HUES6 (cell line): ENCODE data around the gene MACO1.
A peak's percentile ranks its signal among the peaks of the same experiment; 100 is the strongest.

Source experiments
- H3K27ac ChIP-seq: 2 replicates; pipeline ENCODE4 v1.7.0; 2013; ENCODE audit warnings: low read depth, mild to moderate bottlenecking, low read length, inconsistent platforms
- H3K27me3 ChIP-seq: 2 replicates; pipeline ENCODE4 v1.6.1; 2013; ENCODE audit warnings: low read length; ENCODE audit not compliant: control insufficient read depth, insufficient read depth
- H3K36me3 ChIP-seq: 2 replicates; pipeline ENCODE4 v1.6.1; 2013; ENCODE audit warnings: low read length; ENCODE audit not compliant: control insufficient read depth, insufficient read depth
- H3K4me1 ChIP-seq: 2 replicates; pipeline ENCODE4 v1.6.1; 2013; ENCODE audit warnings: low read length; ENCODE audit not compliant: control insufficient read depth, insufficient read depth
- H3K4me3 ChIP-seq: 2 replicates; pipeline ENCODE4 v1.5.1; 2013; ENCODE audit warnings: low read depth, low read length
- H3K9ac ChIP-seq: one replicate; pipeline ENCODE4 v1.6.1; 2013; ENCODE audit warnings: mild to moderate bottlenecking, low read length
- H3K9me3 ChIP-seq: 2 replicates; pipeline ENCODE4 v1.6.1; 2013; ENCODE audit warnings: low read depth, low read length; ENCODE audit not compliant: control insufficient read depth, insufficient read depth

Gene MACO1

GRCh38 chr1:25427696-25428095, 3.0 kb upstream of the MACO1 start:
- no peaks in the 10 kb centered on the region for H3K27me3 ChIP-seq
- H3K9me3 ChIP-seq = no peaks in the 10 kb centered on the region
- H3K4me3 ChIP-seq = no peak overlapping the region
- H3K4me1 ChIP-seq = peaks cover 8% of the 10 kb centered on the region
- no peak overlapping the region for H3K9ac ChIP-seq
- no peak overlapping the region for H3K27ac ChIP-seq
- no peaks in the 10 kb centered on the region for H3K36me3 ChIP-seq

GRCh38 chr1:25428475-25429166, 2.1 kb upstream of the MACO1 start:
- no peak overlapping the region for H3K27ac ChIP-seq
- H3K4me1 ChIP-seq = peaks cover 13% of the 10 kb centered on the region
- H3K9me3 ChIP-seq = no peaks in the 10 kb centered on the region
- H3K27me3 ChIP-seq = no peaks in the 10 kb centered on the region
- H3K9ac ChIP-seq = no peak overlapping the region
- H3K36me3 ChIP-seq = no peaks in the 10 kb centered on the region
- no peak overlapping the region for H3K4me3 ChIP-seq

GRCh38 chr1:25430967-25431881, 527 bp downstream of the MACO1 start:
- Histone ChIP-seq H3K4me3 (peak overlapping the region; percentile 99), H3K4me1 (peaks cover 13% of the 10 kb centered on the region), H3K27me3 (no peaks in the 10 kb centered on the region), H3K9ac (peak overlapping the region; percentile 87), H3K9me3 (no peaks in the 10 kb centered on the region), H3K27ac (peak overlapping the region; percentile 64; the same call in 1 of the 2 replicates), H3K36me3 (no peaks in the 10 kb centered on the region)

- H3K9ac ChIP-seq = no peak overlapping the region
- H3K9me3 ChIP-seq = no peaks in the 10 kb centered on the region
- no peak overlapping the region for H3K27ac ChIP-seq
- H3K4me1 ChIP-seq = peaks cover 13% of the 10 kb centered on the region
- peak overlapping the region; percentile 99 for H3K4me3 ChIP-seq
- H3K36me3 ChIP-seq = no peaks in the 10 kb centered on the region
- no peaks in the 10 kb centered on the region for H3K27me3 ChIP-seq
Measured at GRCh38 chr1:25431955-25432719, 1.4 kb downstream of the MACO1 start.

GRCh38 chr1:25432749-25433388, 2.2 kb downstream of the MACO1 start:
- H3K9me3 ChIP-seq = no peaks in the 10 kb centered on the region
- H3K4me3 ChIP-seq = no peak overlapping the region
- no peak overlapping the region for H3K27ac ChIP-seq
- no peaks in the 10 kb centered on the region for H3K36me3 ChIP-seq
- H3K27me3 ChIP-seq = no peaks in the 10 kb centered on the region
- H3K4me1 ChIP-seq = peaks cover 13% of the 10 kb centered on the region
- H3K9ac ChIP-seq = no peak overlapping the region

GRCh38 chr1:25433389-25434186, 2.9 kb downstream of the MACO1 start:
- H3K36me3 ChIP-seq = no peaks in the 10 kb centered on the region
- H3K9ac ChIP-seq = no peak overlapping the region
- peaks cover 13% of the 10 kb centered on the region for H3K4me1 ChIP-seq
- H3K4me3 ChIP-seq = no peak overlapping the region
- no peaks in the 10 kb centered on the region for H3K27me3 ChIP-seq
- H3K9me3 ChIP-seq = no peaks in the 10 kb centered on the region
- H3K27ac ChIP-seq = no peak overlapping the region

GRCh38 chr1:25435397-25436108, 4.9 kb downstream of the MACO1 start:
- Histone ChIP-seq H3K9ac (no peak overlapping the region), H3K36me3 (no peaks in the 10 kb centered on the region), H3K4me1 (peaks cover 13% of the 10 kb centered on the region), H3K9me3 (no peaks in the 10 kb centered on the region), H3K27me3 (no peaks in the 10 kb centered on the region), H3K4me3 (no peak overlapping the region), H3K27ac (no peak overlapping the region)

GRCh38 chr1:25437672-25438071, 7.0 kb downstream of the MACO1 start:
- H3K4me3 ChIP-seq = no peak overlapping the region
- no peak overlapping the region for H3K27ac ChIP-seq
- peaks cover 5% of the 10 kb centered on the region; the same call in 1 of the 2 replicates for H3K4me1 ChIP-seq
- H3K27me3 ChIP-seq = no peaks in the 10 kb centered on the region
- no peaks in the 10 kb centered on the region for H3K36me3 ChIP-seq
- no peak overlapping the region for H3K9ac ChIP-seq
- no peaks in the 10 kb centered on the region for H3K9me3 ChIP-seq

GRCh38 chr1:25439287-25439686, 8.6 kb downstream of the MACO1 start:
- H3K9ac ChIP-seq = no peak overlapping the region
- H3K4me3 ChIP-seq = no peak overlapping the region
- H3K27ac ChIP-seq = no peak overlapping the region
- H3K9me3 ChIP-seq = no peaks in the 10 kb centered on the region
- no peaks in the 10 kb centered on the region for H3K36me3 ChIP-seq
- H3K27me3 ChIP-seq = no peaks in the 10 kb centered on the region
- no peaks in the 10 kb centered on the region; the same call in 1 of the 2 replicates for H3K4me1 ChIP-seq
